WTC11 (cell line): Measurements from ENCODE around the gene TIMM29.

Source experiments
- HMGXB4 ChIP-seq: sonication (generic); formaldehyde crosslinking; IDR thresholded peaks from 2 replicates; pipeline ENCODE4 v1.8.1; 2023; ENCODE audit warnings: mild to moderate bottlenecking, moderate library complexity, missing genetic modification reagents
- SP1 ChIP-seq: sonication (generic); formaldehyde crosslinking; conservative IDR thresholded peaks from 2 replicates; pipeline ENCODE4 v1.8.1; 2022; ENCODE audit warnings: missing genetic modification reagents
- ZNF423 ChIP-seq: fragments of 250-450 bp; sonication (Bioruptor Pico); IDR thresholded peaks from 2 replicates; pipeline ENCODE4 v2.1.2; 2022; ENCODE audit warnings: mild to moderate bottlenecking, moderate library complexity
- TF ChIP-seq, protein P1 (sequence below): fragments of 200-600 bp; IDR thresholded peaks from 2 replicates; pipeline ENCODE4 v1.8.0; 2022; ENCODE audit warnings: antibody characterized with exemption
- TF ChIP-seq, protein P2 (sequence below): sonication (generic); formaldehyde crosslinking; IDR thresholded peaks from 2 replicates; pipeline ENCODE4 v1.8.1; 2023; ENCODE audit warnings: mild to moderate bottlenecking, missing genetic modification reagents, moderate library complexity

- TF ChIP-seq, protein P1, sequence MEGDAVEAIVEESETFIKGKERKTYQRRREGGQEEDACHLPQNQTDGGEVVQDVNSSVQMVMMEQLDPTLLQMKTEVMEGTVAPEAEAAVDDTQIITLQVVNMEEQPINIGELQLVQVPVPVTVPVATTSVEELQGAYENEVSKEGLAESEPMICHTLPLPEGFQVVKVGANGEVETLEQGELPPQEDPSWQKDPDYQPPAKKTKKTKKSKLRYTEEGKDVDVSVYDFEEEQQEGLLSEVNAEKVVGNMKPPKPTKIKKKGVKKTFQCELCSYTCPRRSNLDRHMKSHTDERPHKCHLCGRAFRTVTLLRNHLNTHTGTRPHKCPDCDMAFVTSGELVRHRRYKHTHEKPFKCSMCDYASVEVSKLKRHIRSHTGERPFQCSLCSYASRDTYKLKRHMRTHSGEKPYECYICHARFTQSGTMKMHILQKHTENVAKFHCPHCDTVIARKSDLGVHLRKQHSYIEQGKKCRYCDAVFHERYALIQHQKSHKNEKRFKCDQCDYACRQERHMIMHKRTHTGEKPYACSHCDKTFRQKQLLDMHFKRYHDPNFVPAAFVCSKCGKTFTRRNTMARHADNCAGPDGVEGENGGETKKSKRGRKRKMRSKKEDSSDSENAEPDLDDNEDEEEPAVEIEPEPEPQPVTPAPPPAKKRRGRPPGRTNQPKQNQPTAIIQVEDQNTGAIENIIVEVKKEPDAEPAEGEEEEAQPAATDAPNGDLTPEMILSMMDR: no peak
- TF ChIP-seq HMGXB4: no peak
- no peak for TF ChIP-seq SP1
- no peak for TF ChIP-seq ZNF423 (CRISPR knock-in tag)
- TF ChIP-seq, protein P2, sequence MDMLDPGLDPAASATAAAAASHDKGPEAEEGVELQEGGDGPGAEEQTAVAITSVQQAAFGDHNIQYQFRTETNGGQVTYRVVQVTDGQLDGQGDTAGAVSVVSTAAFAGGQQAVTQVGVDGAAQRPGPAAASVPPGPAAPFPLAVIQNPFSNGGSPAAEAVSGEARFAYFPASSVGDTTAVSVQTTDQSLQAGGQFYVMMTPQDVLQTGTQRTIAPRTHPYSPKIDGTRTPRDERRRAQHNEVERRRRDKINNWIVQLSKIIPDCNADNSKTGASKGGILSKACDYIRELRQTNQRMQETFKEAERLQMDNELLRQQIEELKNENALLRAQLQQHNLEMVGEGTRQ: no peak
Observed at GRCh38 chr19:10964903-10965302, 36.3 kb downstream of the TIMM29 start.
